Hindlimb muscle (tissue), 1 donor: ENCODE results near the gene HERPUD1. TPM values are rescaled to one million over a fixed set of nuclear protein-coding genes. Genes with fewer than 3 reads are reported as not detected.

Experiments
- DNase-seq: peaks from one replicate; pipeline ENCODE4 v3.0.0-alpha.2; 2013
- polyA plus RNA-seq: library from polyadenylated mRNA; unstranded; fragments of 120-200 nt; gene quantifications from one replicate; pipeline ENCODE4 v1.2.1, GENCODE V29; 2013; ENCODE audit not compliant: insufficient read length

Gene HERPUD1
- polyA plus RNA-seq, 1 donor = 62.5 TPM

DNA sequence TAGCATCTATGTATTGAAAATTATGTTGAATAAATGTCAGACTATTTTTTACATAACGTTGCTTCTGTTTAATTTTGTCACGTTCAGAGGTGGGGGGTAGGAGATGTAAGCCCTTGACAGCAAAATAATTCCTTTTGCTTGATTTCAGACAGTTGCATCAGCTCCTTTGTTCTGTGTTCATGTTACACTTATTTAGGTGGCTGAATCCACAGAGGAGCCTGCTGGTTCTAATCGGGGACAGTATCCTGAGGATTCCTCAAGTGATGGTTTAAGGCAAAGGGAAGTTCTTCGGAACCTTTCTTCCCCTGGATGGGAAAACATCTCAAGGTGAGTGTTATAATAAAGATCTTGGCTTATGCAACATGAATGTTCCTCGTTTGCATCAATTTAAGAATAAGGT lies 4.5 kb downstream of the HERPUD1 start:
- DNase-seq = no peak

DNA sequence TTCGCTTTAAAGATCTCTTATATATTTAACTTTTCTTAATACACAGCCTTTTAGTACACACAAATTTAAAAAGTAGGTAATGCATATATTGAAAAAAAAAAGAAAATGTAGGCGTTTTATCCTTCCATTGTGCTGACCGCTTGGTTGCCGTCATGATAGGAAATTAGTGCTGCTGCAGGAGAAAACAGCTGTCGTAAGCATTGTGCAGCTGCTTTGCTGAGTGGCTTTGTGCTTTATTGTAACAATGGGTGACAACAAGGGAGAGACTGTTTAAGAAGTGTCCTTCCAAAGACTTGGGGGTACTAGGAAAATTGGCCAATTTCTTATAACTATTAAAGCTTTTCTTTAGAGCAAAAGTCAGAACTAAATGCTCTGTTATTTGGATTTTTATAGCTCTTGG lies 5.0 kb downstream of the HERPUD1 start:
- DNase-seq = no peak

DNA sequence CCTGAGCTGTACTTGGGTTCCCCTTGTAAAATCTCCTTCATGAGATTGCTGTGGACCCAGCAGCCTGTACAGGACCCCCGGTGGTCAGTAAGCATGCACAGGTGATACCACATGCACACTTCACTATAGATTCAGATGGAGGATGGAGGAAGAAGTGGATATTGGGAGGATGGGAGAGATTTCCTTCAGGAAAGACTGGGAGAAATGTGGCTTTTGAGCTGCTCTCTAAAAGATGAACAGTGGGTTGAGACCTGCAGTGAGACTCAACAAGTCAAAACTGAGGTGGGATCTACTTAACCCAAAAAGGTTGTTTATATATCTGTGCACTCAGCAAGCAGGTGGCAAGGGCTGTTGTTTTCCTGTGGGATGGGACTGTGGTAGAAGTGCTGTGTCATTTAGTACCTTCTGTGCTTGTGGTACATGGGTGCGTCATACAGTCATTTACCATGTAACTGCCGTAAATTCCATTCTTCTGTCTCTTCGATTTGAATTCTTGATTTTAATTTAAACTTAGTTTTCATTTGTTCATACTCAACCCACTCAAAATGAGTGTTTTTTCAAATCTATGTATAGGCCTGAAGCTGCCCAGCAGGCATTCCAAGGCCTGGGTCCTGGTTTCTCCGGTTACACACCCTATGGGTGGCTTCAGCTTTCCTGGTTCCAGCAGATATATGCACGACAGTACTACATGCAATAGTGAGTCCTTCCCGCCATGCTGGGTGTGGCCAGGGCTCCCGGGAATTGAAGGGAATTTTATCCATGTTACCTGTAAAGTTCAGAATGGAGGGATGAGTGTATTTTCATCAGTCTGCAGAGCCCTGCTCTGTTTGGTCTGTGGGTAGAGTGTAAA lies 6.9 kb downstream of the HERPUD1 start:
- DNase-seq = no peak

DNA sequence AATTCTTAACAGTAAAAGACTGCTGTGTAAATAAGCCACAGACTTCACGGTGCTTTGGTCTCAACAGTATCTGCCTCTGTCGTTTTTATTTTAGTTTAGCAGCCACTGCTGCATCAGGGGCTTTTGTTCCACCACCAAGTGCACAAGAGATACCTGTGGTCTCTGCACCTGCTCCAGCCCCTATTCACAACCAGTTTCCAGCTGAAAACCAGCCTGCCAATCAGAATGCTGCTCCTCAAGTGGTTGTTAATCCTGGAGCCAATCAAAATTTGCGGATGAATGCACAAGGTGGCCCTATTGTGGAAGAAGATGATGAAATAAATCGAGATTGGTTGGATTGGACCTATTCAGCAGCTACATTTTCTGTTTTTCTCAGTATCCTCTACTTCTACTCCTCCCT lies 7.9 kb downstream of the HERPUD1 start:
- DNase-seq = no peak

DNA sequence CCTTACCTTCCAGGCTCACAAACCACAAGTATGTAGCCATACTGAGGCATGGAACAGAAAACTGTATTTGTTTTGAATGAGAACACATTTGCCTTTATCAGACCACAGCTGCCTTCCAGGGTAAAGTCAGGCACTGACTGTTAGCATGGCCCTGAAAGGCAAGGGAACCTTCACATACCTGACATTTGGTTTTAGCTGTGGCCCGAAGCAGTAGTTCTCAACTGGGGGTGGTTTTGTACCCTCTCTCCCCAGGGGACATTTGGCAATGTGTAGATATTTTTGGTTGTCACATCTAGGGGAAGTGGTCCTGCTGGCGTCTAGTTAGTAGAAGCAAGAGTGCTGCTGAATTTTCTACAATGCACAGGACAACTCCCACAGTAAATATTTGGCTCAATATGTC lies 9.2 kb downstream of the HERPUD1 start:
- DNase-seq = no peak

DNA sequence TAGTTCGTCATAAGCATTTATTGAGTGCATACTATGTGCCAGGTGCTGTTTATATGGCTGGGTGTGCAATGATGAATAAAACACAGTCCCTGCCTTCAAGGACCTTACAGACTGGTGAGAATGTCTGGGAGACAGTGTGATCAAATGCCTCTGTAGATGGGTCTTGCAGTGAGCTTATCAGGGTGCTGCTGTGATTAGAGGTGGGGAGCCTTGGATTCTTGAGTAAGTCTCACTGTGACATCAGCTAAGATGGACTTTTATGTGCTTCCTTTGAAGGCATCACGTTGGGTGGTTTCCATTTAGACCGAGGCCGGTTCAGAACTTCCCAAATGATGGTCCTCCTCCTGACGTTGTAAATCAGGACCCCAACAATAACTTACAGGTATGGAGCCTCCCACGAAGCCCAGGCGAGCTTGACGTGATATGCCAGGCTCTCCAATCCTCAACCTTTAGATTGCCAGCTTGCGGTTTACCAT lies 10.0 kb downstream of the HERPUD1 start:
- DNase-seq = no peak

DNA sequence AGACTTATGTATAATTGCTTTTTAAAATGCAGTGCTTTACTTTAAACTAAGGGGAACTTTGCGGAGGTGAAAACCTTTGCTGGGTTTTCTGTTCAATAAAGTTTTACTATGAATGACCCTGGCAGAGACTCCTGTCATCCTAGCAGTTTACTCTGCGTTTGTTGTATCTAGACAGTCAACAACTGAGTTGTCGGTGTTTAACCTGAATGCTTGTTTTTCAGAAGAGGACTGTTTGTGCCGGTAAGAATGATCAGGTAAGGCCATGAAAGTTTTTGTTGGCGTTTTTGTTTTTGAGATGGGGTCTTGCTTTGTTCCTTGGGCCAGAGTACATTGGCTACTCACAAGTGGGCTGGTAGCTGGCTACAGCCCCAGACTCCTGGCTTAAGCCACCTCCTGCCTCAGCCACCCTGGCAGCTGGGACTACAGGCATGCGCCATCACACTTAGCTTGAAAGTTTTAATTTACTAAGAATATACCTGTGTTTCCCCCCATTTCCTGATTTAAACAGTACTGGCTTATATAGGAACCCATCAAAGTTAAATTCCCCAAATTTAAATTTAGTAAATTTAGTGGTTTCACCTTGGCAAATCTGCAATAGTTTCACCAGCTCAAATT lies 11.9 kb downstream of the HERPUD1 start:
- DNase-seq = no peak

DNA sequence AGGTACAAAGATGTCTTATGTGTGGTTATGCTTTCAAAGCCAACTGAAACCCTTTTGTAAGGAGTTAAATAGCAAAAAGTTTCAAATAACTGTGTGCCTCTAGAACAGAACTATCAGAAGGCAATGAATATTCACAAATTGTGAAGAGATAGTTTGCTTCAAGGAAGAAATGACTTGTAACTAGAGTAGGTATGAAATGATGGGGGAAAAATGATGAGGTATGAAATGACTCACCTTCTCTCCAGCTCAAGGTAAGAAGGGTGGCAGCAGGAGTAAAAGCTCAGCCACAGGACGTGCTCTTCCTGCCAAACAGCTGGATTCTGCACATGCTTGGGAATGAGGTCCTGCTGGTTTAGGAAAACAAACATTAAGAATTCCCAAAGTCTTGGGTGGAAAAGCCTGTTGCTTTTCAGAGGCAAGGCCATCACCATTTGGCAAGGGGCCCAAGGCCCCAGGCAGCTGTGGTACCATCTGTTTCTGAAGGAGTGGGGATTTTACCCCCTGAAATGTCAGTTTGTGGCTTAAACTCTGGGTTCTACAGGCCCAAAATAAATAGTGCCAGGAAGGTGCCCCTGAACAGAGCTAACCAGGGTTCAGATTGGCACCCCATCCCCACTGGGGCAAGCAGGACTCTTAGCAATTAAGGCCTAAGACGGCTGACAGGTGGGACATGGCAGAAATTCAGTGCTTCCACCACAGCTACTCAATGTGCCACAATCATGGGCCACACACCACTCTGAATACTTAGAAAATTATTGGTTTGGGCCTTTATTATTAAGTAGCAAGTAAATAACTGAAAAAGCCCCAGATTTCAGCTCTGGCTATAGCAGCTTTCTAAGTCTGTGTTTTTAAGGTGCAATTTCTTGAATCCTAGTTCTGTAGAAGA lies 13.3 kb downstream of the HERPUD1 start:
- DNase-seq = no peak

DNA sequence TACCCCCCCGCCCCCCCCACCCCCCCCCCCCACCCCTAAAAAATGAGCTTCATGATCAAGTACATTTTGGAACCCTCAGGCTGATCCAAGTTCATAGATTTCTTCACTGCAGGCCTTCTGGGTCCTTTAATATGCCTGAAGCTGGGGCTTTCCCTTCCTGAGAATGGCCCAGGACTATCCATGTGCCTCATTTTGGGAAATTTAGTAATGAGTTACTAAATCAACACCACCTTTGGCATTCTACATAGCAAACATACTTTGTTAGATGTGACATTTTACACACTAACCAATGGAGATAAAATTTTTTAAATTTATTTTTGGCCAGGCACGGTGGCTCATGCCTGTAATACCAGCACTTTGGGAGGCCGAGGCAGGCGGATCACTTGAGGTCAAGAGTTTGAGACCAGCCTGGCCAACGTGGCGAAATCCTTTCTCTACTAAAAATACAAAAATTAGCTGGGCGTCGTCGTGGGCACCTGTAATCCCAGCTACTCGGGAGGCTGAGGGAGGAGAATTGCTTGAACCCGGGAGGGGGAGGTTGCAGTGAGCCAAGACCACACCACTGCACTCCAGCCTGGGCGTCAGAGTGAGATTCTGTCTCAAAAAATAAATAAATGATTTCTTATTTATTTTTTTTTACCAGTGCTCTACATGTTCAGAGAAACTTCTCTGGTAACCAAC lies 14.0 kb downstream of the HERPUD1 start:
- no peak for DNase-seq

DNA sequence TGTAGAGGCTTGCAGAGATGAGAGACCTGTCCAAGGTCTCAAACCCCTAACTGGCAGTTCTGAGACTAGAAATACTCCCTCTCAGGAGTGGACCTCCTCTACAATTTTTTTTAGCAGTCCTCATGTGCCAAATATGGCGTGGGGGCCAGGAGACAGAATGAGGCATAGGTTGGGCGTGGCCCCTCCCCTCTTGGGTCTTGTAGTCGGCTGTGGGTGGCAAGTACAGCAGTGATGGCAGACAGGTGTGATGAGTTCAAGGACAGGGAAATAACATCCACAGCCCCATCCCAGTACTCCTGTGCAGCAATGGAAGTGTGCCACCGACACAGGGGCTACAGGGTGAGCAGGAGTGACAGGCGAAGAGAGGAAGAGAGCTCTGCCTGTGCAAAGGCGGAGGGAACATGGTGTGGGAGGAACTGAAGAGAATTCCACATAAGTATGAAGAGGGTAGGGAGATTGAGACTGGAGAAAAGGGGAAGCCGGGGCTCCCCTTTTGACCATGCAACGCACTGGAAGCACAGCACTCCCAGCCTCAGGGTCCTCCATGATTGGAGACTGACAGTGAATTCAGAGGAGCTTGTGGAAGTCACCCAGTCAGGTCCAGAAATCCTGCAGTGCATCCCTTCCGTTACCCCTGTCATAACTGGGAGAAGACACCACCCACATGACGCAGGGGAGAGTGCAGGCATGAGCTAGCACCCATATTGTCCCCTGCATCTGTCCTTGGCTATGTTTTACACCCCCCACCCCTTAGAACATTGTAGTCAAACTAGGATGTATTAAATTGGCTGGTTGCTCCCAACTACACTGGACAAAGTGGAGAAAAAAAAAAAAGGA lies 15.0 kb downstream of the HERPUD1 start:
- no peak for DNase-seq

DNA sequence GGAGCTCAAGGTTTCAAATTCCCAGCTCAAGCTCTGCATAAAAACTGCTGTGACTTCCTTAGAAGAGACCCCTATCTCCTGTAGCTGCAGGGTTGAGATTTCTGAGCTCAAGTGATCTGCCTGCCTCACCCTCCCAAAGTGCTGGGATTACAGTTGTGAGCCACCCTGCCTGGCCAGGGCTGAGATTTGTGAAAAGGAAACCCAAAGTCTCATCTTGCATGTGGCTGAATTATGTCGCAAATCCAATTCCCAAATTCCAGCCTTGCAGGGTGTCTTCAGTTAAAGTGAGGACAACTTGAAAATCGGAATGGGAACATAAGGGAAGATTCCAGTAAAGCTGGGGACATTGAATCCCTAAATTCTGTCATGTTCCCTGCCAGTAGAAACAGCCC lies 15.7 kb downstream of the HERPUD1 start:
- DNase-seq = no peak

DNA sequence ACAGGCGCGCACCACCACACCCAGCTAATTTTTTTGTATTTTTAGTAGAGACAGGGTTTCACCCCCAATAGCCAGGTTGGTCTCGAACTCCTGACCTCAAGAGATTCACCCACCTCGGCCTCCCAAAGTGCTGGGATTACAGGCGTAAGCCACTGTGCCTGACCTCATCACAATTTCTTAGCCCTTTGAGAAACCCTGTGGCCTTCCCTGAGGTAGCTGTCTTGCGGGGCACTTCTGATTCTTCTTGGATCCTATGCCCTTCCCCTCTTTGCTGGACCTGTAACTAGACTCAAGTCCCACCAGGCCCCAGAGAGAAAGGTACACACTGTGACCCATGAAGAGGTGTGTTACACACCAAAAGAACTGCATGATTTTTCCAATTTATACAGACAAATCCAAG lies 16.3 kb downstream of the HERPUD1 start:
- no peak for DNase-seq

DNA sequence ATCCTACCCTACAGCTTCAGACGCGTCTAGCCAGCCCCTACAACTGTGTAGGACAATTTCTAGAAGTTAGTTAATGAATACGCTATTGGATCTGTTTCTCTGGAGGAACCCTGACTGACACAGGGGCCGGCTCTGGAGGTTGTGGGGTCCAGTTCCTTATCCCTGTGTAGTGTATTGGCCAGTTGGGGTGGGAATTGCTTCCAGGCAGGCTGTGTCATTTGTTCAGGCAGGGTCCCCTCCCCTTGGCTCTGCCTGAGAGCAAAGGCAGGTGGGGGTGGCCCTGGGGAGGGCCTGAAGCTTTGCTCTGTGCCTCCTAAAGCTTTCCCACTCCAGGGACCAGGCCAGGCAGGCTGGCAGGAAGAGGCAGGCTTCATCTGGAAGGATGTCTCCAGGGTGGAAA lies 18.1 kb downstream of the HERPUD1 start:
- DNase-seq = no peak

DNA sequence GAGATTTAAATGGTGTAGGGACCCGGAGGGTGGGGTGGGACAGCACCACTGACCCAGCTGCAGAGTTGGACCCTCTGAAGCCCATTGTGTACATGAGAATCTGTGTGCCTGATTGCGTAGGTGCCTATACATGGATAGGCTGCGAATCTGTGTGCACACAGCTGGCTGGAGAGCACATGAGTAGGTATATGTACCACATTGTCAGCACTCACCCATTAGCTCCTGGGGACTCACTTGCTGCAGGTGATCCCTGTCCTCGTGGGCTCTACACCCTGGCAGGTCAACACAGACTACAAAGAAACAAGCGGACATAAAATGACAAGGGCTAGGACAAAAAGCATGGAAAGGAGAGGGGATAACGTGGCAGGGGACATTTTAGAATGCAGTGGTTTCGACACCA lies 18.5 kb downstream of the HERPUD1 start:
- DNase-seq = no peak

DNA sequence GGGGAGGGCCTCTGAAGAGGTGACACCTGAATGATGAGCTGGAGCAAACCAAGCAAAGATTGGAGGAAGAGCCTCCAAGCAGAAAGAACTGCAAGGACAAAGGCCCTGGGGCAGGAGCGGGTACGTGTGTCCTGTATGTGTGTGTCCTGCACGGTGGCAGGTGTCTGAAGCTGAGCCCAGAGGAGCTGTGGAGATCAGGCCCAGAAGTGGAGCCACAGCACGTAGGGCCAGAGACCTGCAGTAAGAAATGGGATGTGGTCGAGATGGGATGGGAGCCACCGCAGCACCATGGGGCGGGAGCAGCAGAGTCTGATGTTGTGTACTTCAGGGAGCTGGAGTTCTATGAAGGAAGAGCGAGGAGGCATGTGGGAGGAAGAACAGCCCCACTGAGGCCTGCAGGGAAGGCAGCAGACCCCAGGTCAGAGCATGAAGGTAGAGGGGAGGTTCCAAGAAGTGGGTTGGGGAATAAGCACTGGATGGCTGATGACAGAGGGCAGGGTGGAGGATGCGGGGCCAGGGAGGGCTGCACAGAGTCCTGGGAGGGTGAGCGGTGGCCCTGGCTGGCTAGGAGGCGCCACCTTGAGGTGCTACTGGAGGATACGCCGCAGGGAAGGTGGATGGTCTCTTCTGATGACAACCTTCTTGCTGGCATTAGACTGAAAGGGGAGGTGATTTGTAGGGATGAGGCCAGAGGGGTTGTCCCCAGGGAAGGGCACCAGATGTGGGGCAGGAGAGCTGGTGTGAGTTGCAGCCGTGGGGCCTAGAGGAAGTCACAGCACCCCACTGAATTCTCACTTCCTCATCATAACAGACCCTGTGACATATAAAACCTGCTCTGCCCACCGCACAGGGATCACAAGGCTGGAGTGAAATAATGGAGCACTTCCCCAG lies 19.2 kb downstream of the HERPUD1 start:
- no peak for DNase-seq

DNA sequence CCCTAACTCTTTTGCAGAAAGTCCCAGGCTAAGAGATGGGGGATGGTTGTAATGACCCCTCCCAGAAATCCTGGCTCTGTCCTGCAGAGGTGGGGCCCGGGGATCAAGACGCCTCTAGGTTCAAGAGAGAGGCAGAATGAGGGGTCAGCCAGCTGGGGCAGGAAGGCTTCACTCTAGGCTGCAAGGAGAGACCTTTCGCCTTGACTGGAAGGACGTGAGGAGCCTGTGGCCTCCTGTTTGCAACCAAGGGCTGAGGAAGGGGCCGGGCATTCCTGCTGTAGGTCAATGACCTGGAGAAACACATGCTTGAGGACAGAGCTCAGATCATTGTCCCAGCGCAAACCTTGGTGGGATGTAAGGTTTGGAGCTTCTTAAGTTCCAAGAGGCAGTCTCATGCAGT lies 21.1 kb downstream of the HERPUD1 start:
- DNase-seq = no peak

DNA sequence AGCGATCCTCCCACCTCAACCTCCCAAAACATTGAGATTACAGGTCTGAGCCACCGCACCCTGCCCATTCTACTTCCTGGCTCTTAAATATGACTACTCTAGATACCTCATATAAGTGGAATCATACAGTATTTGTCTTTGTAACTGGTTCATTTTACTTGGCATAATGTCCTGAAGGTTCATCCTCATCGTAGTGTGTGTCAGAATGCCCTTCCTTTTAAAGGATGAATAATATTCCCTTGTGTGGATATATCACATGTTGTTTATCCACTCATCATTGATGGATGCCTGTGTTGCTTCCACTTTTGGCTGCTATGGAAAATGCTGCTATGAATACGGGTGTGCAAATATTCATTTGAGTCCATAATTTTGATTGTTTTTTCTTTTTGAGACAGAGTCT lies 24.1 kb downstream of the HERPUD1 start:
- no peak for DNase-seq

DNA sequence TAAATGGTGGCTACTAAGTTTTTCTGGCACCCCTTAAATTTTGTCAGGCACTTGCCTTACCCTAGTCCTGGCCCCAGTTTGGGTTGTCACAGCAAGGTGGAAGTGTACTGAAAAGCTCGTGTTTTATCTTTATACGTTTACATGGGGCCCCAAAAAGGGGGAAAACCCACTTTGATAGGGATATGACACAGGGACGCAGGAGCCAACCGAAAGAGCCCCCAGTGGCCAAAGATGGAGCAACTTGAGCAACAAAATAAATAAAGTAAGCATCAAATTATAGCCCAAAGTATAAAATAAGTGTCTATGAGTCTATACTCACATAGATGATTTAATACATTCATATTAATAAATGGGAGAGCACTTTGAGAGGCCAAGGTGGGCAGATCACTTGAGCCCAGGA lies 24.8 kb downstream of the HERPUD1 start:
- DNase-seq = no peak

DNA sequence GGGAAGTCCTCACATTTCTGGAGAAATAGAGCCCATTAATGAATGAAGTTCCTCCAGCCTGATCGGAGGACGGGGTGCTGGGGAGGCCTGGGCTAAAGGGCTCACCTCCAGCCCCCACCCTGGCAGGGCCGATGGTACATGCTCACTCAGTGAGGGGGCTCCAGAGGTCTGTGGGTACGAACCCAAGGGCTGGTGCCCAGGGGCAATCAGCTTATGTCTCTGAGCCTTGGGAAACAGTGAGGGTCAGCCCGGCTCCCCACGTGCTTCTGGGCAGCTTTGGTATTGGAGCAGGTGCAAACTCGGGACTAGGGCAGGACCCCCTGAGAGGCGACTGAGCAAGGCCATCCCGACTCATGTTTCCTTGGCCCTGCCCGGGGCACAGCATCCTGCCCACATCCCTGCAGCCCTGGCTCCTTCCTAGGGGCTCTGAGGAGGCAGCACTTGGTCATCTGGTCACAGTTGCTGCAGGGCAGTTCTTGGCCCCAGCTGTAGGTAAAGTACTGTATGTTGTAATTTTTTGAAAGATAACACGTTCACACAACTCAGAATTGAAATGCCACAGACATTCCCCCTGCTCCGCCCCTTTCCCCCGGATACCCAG lies 28.8 kb downstream of the HERPUD1 start:
- DNase-seq = no peak

DNA sequence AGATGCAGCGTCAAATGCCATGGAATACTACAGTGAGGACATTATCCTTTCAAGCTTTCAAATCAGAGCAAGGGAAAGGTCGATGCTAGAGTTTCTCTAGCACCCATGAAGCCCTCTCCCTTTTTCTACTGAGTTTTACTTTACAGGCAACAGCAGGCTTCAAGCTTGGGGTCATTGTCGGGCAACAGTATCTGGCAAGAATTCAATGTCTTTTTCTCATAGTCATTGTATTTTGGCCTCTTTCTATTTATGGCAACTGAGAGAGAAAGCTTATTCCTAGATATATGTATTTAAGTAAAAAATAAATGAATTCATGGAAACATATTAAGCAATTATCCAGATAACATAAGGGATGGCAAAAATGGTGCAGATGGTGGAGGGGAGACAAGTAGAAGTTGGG lies 29.4 kb downstream of the HERPUD1 start:
- DNase-seq = no peak
